GM12878 (cell line): ENCODE measurements around the gene ANKMY2. TPM values are rescaled to one million over a fixed set of nuclear protein-coding genes. Genes with fewer than 3 reads are reported as not detected.

Experiments used
- ATAC-seq: fragments of 200-7000 bp; cut with Tn5 transposase; 3 replicates; pipeline ENCODE4 v1.9.1; 2020; ENCODE audit warnings: mild to moderate bottlenecking, moderate library complexity
- BruUV-seq: library from RNA; stranded (reverse); fragments of 400-500 nt; replicated peaks from 2 replicates; lab custom pipeline; 2021; lab: Mats Ljungman, UMichigan
- CTCF ChIA-PET: fragments of 300-600 bp; sonication (Branson Sonifier 250); formaldehyde crosslinking; extraction: SDS; loops from one replicate; lab custom pipeline; 2021; ENCODE audit warnings: inconsistent platforms; lab: Yijun Ruan, JAX
- POLR2A ChIA-PET: fragments of 350-600 bp; formaldehyde crosslinking; extraction: SDS; loops from one replicate; lab custom pipeline; 2021; ENCODE audit warnings: inconsistent platforms; lab: Charles Lee
- RAD21 ChIA-PET: fragments of 300-600 bp; sonication (Branson Sonifier 250); formaldehyde crosslinking; loops from one replicate; lab custom pipeline; 2023; ENCODE audit warnings: antibody characterized with exemption; ENCODE audit not compliant: unreplicated experiment; lab: Charles Lee
- SMC1A ChIA-PET: fragments of 300-600 bp; sonication (Branson Sonifier 250); formaldehyde crosslinking; loops from one replicate; lab custom pipeline; 2023; ENCODE audit not compliant: unreplicated experiment, uncharacterized antibody; lab: Charles Lee
- DNase-seq: peaks from one replicate; pipeline ENCODE4 v3.0.0-alpha.2; 2011; ENCODE audit warnings: low read depth, low spot score
- FAIRE-seq: peaks from 3 replicates; lab custom pipeline; 2011; peaks lifted over from hg19 to GRCh38; lab: Jason Lieb, UNC
- H2AFZ ChIP-seq: 2 replicates; pipeline ENCODE4 v1.6.0; 2011; ENCODE audit warnings: low read depth, low read length, control low read depth; ENCODE audit not compliant: control insufficient read depth
- H3K27ac ChIP-seq: 2 replicates; pipeline ENCODE4 v1.5.1; 2011; ENCODE audit warnings: control low read depth; ENCODE audit not compliant: control insufficient read depth, insufficient read depth
- H3K27me3 ChIP-seq, 2 experiments: replicated peaks in 1 of 2; 2 replicates each; pipeline versions ENCODE4 v1.6.0 to v1.6.1; 2011; ENCODE audit warnings: low read length in 1 of 2; ENCODE audit not compliant: control insufficient read depth in 2 of 2, insufficient read depth in 2 of 2
- H3K36me3 ChIP-seq, 2 experiments: 2 replicates each; pipeline ENCODE4 v1.5.1; 2011; ENCODE audit warnings: low read length in 1 of 2; ENCODE audit not compliant: control insufficient read depth in 2 of 2, insufficient read depth in 2 of 2
- H3K4me1 ChIP-seq: 2 replicates; pipeline ENCODE4 v1.6.1; 2011; ENCODE audit warnings: mild to moderate bottlenecking, low read length, moderate library complexity, mixed read lengths; ENCODE audit not compliant: control insufficient read depth, insufficient read depth
- H3K4me2 ChIP-seq: 2 replicates; pipeline ENCODE4 v1.6.0; 2011; ENCODE audit warnings: control low read depth; ENCODE audit not compliant: control insufficient read depth, insufficient read depth
- H3K4me3 ChIP-seq: fragments of 200-600 bp; sonication (generic); 2 replicates; pipeline ENCODE4 v1.5.1; 2016
- H3K79me2 ChIP-seq: 2 replicates; pipeline ENCODE4 v1.6.0; 2011; ENCODE audit warnings: low read length; ENCODE audit not compliant: control insufficient read depth, insufficient read depth
- H3K9ac ChIP-seq: 2 replicates; pipeline ENCODE4 v1.8.0; 2011; ENCODE audit warnings: low read length, control low read depth, mixed read lengths; ENCODE audit not compliant: control insufficient read depth, insufficient read depth
- H3K9me3 ChIP-seq: replicated peaks from 3 replicates; pipeline ENCODE4 v1.5.1; 2011; ENCODE audit warnings: mild to moderate bottlenecking, low read length; ENCODE audit not compliant: control insufficient read depth, insufficient read depth
- H4K20me1 ChIP-seq: 2 replicates; pipeline ENCODE4 v1.6.0; 2011; ENCODE audit not compliant: control insufficient read depth, insufficient read depth
- BCL11A ChIP-seq: IDR thresholded peaks from 2 replicates; pipeline ENCODE4 v1.6.1; 2011; ENCODE audit warnings: low read depth, low read length
- BMI1 ChIP-seq: fragments of 450-650 bp; IDR thresholded peaks from 2 replicates; pipeline ENCODE4 v1.6.1; 2016; ENCODE audit warnings: mild to moderate bottlenecking, moderate library complexity, borderline replicate concordance
- CREM ChIP-seq: IDR thresholded peaks from 2 replicates; pipeline ENCODE4 v1.6.1; 2014; ENCODE audit warnings: antibody characterized with exemption, low read depth
- CUX1 ChIP-seq: IDR thresholded peaks from 2 replicates; pipeline ENCODE4 v1.6.1; 2012; ENCODE audit warnings: improper control_type of control experiment, low read depth, low read length; ENCODE audit not compliant: insufficient replicate concordance
- FOXK2 ChIP-seq: fragments of 450-650 bp; IDR thresholded peaks from 2 replicates; pipeline ENCODE4 v1.6.1; 2017; ENCODE audit warnings: mild to moderate bottlenecking, moderate library complexity
- FOXM1 ChIP-seq: IDR thresholded peaks from 2 replicates; pipeline ENCODE4 v1.6.1; 2012; ENCODE audit warnings: low read depth, mild to moderate bottlenecking, inconsistent platforms, low read length, moderate library complexity
- POU2F2 ChIP-seq: IDR thresholded peaks from 3 replicates; pipeline ENCODE4 v1.6.1; 2011; ENCODE audit warnings: low read depth, mild to moderate bottlenecking, low read length, borderline replicate concordance
- RBBP5 ChIP-seq: fragments of 200-600 bp; sonication (generic); conservative IDR thresholded peaks from 2 replicates; pipeline ENCODE4 v1.6.1; 2016
- SMAD5 ChIP-seq: IDR thresholded peaks from 2 replicates; pipeline ENCODE4 v1.6.1; 2016; ENCODE audit warnings: antibody characterized with exemption, low read depth
- WRNIP1 ChIP-seq: IDR thresholded peaks from 2 replicates; pipeline ENCODE4 v1.6.1; 2011; ENCODE audit warnings: low read depth, low read length, improper control_type of control experiment, borderline replicate concordance
- WGBS: methylation state at CpG from one replicate; pipeline ENCODE4 v1.1.6; 2016; ENCODE audit warnings: low lambda C conversion rate; ENCODE audit not compliant: insufficient replicate concordance, insufficient coverage; ENCODE audit errors: missing lambda C conversion rate; 5-methylcytosine and 5-hydroxymethylcytosine counted together
- in situ Hi-C: fragments of 300-500 bp; cut with MboI; formaldehyde crosslinking; loops from 9 replicates; pipeline ENCODE4 v1.14.3; 2018; ENCODE audit warnings: mixed read lengths
- intact Hi-C: fragments of 100-400 bp; cut with micrococcal nuclease; formaldehyde crosslinking; loops from one replicate; pipeline ENCODE4 v1.14.2; 2022; ENCODE audit not compliant: unreplicated experiment
- polyA plus RNA-seq, 11 experiments: library from polyadenylated mRNA; depleted of rRNA in 4 of 11; unstranded in 6 of 11; stranded (reverse) in 5 of 11; fragments of >200 nt; fragmentation: Nextera tagmentation in 4 of 11; fragmentation: Illumina TruSeq in 1 of 11; extraction: Ambion mirVana in 4 of 11; extraction: Trizol in 1 of 11; gene quantifications; 1 replicate in 1 of 11; 2 replicates in 10 of 11; pipeline versions ENCODE4 v1.2.1 to v1.2.3, GENCODE V29; 2011 to 2016; ENCODE audit warnings: inconsistent platforms in 2 of 11, missing spikeins in 2 of 11, low read depth in 1 of 11
- total RNA-seq, 4 experiments: library from RNA; depleted of rRNA in 3 of 4; stranded (reverse); fragments of >200 nt in 3 of 4; fragmentation: Illumina TruSeq in 1 of 4; extraction: Trizol in 1 of 4; gene quantifications; 2 replicates each; pipeline versions ENCODE4 v1.2.1 to v1.2.3, GENCODE V29; 2013 to 2021

Gene ANKMY2
- total and polyA plus RNA-seq, 10 of the 15 experiments (the other 5 are each of a cell fraction or from before 2014, with no cell fraction given) = 0.10 to 0.48 (median 0.29) TPM

GRCh38 chr7:16644636-16645592, 640 bp downstream of the ANKMY2 start:
- H3K27ac ChIP-seq = no peak overlapping the region
- intact Hi-C loops (no loop called here), in situ Hi-C loops (no loop called here)
- ChIA-PET CTCF (no interaction called here), RAD21 (no interaction called here), SMC1A (interaction anchor here (1.0 kb wide), 1 partner anchor 35 kb away, joined by 3 read pairs; no protein-coding TSS in a partner anchor), POLR2A (no interaction called here)
- peak overlapping the region; percentile 22; the same call in 1 of the 2 replicates for H2AFZ ChIP-seq
- H3K4me3 ChIP-seq = peak overlapping the region; percentile 60
- BruUV-seq = no TSS peak
- FAIRE-seq (no peak), ATAC-seq (no peak), DNase-seq (no peak)
- H4K20me1 ChIP-seq = no peaks in the 10 kb centered on the region
- under 1% methylated on average over 57 of the region's 57 CpGs for WGBS
- H3K4me1 ChIP-seq = no peaks in the 10 kb centered on the region
- H3K79me2 ChIP-seq = no peaks in the 10 kb centered on the region
- H3K36me3 ChIP-seq = no peaks in the 10 kb centered on the region
- TF ChIP-seq RBBP5 = no peak
- TF ChIP-seq FOXM1 = no peak
- TF ChIP-seq WRNIP1 = 0 out of 2 replicates have a peak, but pooled peaks have one; percentile 56
- no peaks in the 10 kb centered on the region for H3K9me3 ChIP-seq
- peaks cover 5 to 11% of the 10 kb centered on the region in 2 experiments; a peak in 3 of 4 replicates for H3K27me3 ChIP-seq
- H3K4me2 ChIP-seq = peak overlapping the region; percentile 78
- no peak overlapping the region for H3K9ac ChIP-seq

DNA sequence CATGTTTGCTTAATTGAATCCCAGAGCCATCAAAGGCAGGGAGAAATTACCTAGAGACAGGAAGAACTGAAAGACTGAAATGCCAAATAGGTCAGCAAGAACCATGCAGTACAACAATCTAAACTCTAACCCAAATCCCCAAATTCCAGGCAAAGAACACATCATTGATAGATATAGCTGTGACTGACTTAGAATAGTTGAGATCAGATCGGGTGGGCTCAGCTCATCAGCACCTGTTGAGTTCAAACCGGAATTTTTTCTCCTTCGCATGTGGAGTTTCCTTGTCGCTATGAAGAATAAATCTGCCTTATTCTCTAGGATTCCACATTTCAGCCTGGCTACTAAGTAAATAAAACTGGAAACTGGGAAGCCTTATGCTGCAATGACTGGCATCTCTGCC, 1.4 kb downstream of the ANKMY2 start:
- DNase-seq = no peak
- POLR2A ChIA-PET = no interaction called here
- H3K27ac ChIP-seq = no peak overlapping the region
- in situ Hi-C loops = no loop called here
- H2AFZ ChIP-seq = no peak overlapping the region
- H3K9ac ChIP-seq = no peak overlapping the region
- no peaks in the 10 kb centered on the region for H3K4me1 ChIP-seq
- H3K79me2 ChIP-seq = no peaks in the 10 kb centered on the region
- RAD21 ChIA-PET = no interaction called here
- CTCF ChIA-PET = interaction anchor here (0.6 kb wide), 1 partner anchor 293 kb away, joined by 5 read pairs; no protein-coding TSS in a partner anchor
- peaks cover 5 to 11% of the 10 kb centered on the region in 2 experiments; a peak in 3 of 4 replicates for H3K27me3 ChIP-seq
- WGBS = 77% methylated on average over 4 of the region's 4 CpGs
- no peaks in the 10 kb centered on the region for H3K36me3 ChIP-seq
- no peak for FAIRE-seq
- no peak overlapping the region; the same call in 1 of the 2 replicates for H3K4me3 ChIP-seq
- SMC1A ChIA-PET = no interaction called here
- no peak for ATAC-seq
- H3K9me3 ChIP-seq = no peaks in the 10 kb centered on the region
- intact Hi-C loops = no loop called here
- H3K4me2 ChIP-seq = peak overlapping the region; percentile 78
- H4K20me1 ChIP-seq = no peaks in the 10 kb centered on the region
- no TSS peak for BruUV-seq
- no peak for TF ChIP-seq POU2F2
- TF ChIP-seq CUX1 = no peak
- no peak for TF ChIP-seq CREM
- TF ChIP-seq FOXK2 = no peak
- TF ChIP-seq SMAD5 = no peak
- no peak for TF ChIP-seq BMI1
- TF ChIP-seq BCL11A = no peak
